LNCAP (cell line): Measurements from ENCODE around the gene ZCCHC24.

Source experiments
- TF ChIP-seq, protein P1 (sequence below): fragments of 450-650 bp; IDR thresholded peaks from 2 replicates; pipeline ENCODE4 v1.5.1; 2017; ENCODE audit warnings: mild to moderate bottlenecking

The ZCCHC24 gene

DNA sequence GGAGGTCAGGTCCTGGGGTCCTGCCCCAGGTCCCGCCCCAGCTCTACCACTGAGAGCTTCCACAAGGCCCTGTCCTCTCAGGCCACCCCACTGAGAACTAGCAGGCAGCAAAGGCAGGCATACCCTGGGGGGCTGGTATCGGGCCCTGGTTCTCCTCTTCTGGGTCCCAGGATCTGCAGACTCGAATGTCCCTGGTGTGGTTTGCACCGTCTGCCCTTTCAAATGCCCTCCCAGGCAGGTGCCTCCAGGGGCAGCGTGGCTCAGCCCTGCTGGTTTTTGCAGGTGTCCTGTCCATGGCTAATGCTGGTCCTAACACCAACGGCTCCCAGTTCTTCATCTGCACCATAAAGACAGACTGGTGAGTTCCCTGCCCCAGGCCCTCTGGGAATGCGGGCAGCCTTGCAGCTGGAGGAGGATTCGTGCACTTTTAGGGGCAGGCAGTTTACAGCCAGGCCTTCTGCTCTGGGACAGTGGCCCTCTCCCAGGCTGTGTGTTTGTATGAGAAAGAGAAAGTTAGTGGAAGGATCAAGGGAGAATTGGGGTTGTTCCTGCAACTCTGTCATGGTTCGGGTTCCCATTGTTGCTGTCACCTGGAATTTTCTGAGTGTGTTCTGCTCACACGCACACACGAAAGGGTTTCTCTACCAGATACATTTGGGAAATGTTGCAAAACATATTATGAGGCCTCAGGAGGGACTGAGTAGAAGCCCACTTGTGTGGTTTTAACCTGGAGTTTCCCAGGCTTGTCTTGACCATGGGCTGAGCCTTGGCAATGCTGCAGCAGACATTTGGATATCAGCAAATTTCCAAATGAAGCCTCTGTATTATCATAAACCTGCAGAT is 93.2 kb downstream of the ZCCHC24 start:
- TF ChIP-seq, protein P1, sequence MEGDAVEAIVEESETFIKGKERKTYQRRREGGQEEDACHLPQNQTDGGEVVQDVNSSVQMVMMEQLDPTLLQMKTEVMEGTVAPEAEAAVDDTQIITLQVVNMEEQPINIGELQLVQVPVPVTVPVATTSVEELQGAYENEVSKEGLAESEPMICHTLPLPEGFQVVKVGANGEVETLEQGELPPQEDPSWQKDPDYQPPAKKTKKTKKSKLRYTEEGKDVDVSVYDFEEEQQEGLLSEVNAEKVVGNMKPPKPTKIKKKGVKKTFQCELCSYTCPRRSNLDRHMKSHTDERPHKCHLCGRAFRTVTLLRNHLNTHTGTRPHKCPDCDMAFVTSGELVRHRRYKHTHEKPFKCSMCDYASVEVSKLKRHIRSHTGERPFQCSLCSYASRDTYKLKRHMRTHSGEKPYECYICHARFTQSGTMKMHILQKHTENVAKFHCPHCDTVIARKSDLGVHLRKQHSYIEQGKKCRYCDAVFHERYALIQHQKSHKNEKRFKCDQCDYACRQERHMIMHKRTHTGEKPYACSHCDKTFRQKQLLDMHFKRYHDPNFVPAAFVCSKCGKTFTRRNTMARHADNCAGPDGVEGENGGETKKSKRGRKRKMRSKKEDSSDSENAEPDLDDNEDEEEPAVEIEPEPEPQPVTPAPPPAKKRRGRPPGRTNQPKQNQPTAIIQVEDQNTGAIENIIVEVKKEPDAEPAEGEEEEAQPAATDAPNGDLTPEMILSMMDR = no peak

- TF ChIP-seq, protein P1 = no peak
These were observed 94.1 kb downstream of the ZCCHC24 start for GRCh38 chr10:79351332-79351731.

GRCh38 chr10:79350407-79351154 is 94.8 kb downstream of the ZCCHC24 start:
- TF ChIP-seq, protein P1 = no peak

GRCh38 chr10:79349766-79350406 is 95.5 kb downstream of the ZCCHC24 start:
- TF ChIP-seq, protein P1 = no peak

DNA sequence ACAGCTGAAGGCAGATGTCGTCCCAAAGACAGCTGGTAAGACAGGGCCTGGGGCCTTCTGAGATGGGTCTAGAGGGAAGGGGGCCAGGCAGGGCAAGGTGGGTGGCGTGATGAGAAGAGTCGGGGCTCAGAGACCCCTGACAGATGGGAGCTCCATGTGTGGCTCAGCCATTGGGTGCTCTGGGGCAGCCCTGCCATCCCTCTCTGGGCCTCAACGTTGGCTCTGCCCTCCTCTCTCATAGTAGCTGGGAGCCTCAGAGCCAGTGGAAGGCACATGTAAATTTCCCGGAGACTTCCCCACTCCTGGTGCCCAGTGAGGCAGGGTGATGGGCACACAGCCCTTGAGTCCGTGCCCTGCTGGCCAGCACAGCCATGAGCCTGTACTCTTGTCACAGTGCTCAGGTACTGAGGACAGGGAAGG is 96.3 kb downstream of the ZCCHC24 start:
- TF ChIP-seq, protein P1 = no peak

- TF ChIP-seq, protein P1 = no peak
These were observed 96.8 kb downstream of the ZCCHC24 start for GRCh38 chr10:79348640-79348988.

DNA sequence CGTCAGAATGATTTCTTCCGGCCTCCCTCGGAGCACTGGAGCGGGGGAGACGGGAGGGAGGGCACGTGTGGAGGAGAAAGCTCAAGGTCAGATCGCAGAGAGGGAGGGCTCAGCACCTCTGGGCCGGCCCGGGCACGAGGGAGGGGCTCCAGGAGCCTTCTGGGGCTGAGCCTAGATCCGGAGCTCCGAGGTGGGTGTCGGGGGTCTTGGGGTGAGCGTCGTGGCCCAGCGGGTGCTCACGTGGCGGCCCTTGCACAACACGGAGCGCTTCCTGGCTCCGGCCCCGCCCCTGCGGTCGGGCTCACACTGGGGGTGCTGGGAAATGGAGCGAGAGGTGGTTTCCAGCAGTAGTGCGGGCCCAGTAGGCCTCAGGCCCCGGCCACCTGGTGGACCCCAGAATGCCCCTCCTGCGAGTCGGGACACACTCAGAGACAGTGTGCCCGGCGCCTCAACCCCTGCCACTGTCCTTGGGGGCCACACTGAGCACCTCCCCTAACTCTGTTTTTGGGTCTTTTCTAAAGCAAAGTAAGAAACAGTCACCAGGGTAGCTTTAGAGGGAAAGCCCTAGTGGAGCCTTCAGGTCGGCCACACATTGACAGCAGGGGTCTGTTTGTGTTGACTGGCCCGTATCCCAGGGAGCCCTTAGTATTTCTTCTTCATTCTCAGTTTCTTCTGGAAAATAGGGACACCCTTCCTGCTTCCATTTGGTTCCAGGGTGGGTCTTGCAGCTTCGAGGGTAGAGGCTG is 97.4 kb downstream of the ZCCHC24 start:
- TF ChIP-seq, protein P1 = no peak
